SK-N-SH treated with all-trans-retinoic acid at 6 μM for 48 hours (cell line): Measurements from ENCODE around the gene TCFL5.

ENCODE experiments used
- ATAC-seq: fragments of 200-7000 bp; cut with Tn5 transposase; 3 replicates; pipeline ENCODE4 v1.9.1; 2020; ENCODE audit warnings: mild to moderate bottlenecking, moderate library complexity
- ARNTL ChIP-seq: fragments of 450-650 bp; formaldehyde crosslinking; IDR thresholded peaks from 2 replicates; pipeline ENCODE4 v1.5.0; 2020; ENCODE audit warnings: low read depth, mild to moderate bottlenecking, moderate library complexity, borderline replicate concordance
- BACH2 ChIP-seq: fragments of 250-450 bp; sonication (Bioruptor Pico); IDR thresholded peaks from 2 replicates; pipeline ENCODE4 v1.9.0; 2021; ENCODE audit warnings: mild to moderate bottlenecking, borderline replicate concordance
- CREB5 ChIP-seq: fragments of 250-450 bp; sonication (Bioruptor Pico); IDR thresholded peaks from 2 replicates; pipeline ENCODE4 v1.5.1; 2020; ENCODE audit warnings: low read depth, mild to moderate bottlenecking, moderate library complexity
- CSDC2 ChIP-seq: fragments of 250-450 bp; sonication (Bioruptor Pico); IDR thresholded peaks from 2 replicates; pipeline ENCODE4 v1.5.0; 2020; ENCODE audit warnings: mild to moderate bottlenecking, moderate library complexity
- CSRNP3 ChIP-seq: fragments of 250-450 bp; sonication (Bioruptor Pico); IDR thresholded peaks from 2 replicates; pipeline ENCODE4 v1.5.1; 2021; ENCODE audit warnings: mild to moderate bottlenecking, moderate library complexity
- ESRRG ChIP-seq: fragments of 250-450 bp; sonication (Bioruptor Pico); IDR thresholded peaks from 2 replicates; pipeline ENCODE4 v1.6.1; 2021; ENCODE audit warnings: mild to moderate bottlenecking
- GLIS3 ChIP-seq: fragments of 250-450 bp; sonication (Bioruptor Pico); IDR thresholded peaks from 2 replicates; pipeline ENCODE4 v1.5.0; 2020; ENCODE audit warnings: mild to moderate bottlenecking, moderate library complexity
- OSR1 ChIP-seq: fragments of 250-450 bp; sonication (Bioruptor Pico); IDR thresholded peaks from 2 replicates; pipeline ENCODE4 v1.8.0; 2022; ENCODE audit warnings: moderate library complexity, mild to moderate bottlenecking, inconsistent platforms
- PATZ1 ChIP-seq: fragments of 250-450 bp; sonication (Bioruptor Pico); IDR thresholded peaks from 2 replicates; pipeline ENCODE4 v1.8.0; 2020; ENCODE audit warnings: mild to moderate bottlenecking, moderate library complexity, borderline replicate concordance
- POU6F1 ChIP-seq: fragments of 250-450 bp; sonication (Bioruptor Pico); IDR thresholded peaks from 2 replicates; pipeline ENCODE4 v1.8.0; 2021; ENCODE audit warnings: low read depth, mild to moderate bottlenecking, moderate library complexity, borderline replicate concordance
- PPARA ChIP-seq: fragments of 250-450 bp; sonication (Bioruptor Pico); IDR thresholded peaks from 2 replicates; pipeline ENCODE4 v1.5.0; 2020; ENCODE audit warnings: mild to moderate bottlenecking, borderline replicate concordance
- RARB ChIP-seq: fragments of 250-450 bp; sonication (Bioruptor Pico); IDR thresholded peaks from 2 replicates; pipeline ENCODE4 v1.8.0; 2021; ENCODE audit warnings: mild to moderate bottlenecking, moderate library complexity
- SNAI2 ChIP-seq: fragments of 250-450 bp; sonication (Bioruptor Pico); IDR thresholded peaks from 2 replicates; pipeline ENCODE4 v1.5.0; 2020; ENCODE audit warnings: mild to moderate bottlenecking, moderate library complexity
- TCF4 ChIP-seq: fragments of 250-450 bp; sonication (Bioruptor Pico); IDR thresholded peaks from 2 replicates; pipeline ENCODE4 v1.8.0; 2021; ENCODE audit warnings: mild to moderate bottlenecking, moderate library complexity, borderline replicate concordance
- TOX ChIP-seq: fragments of 250-450 bp; sonication (Bioruptor Pico); IDR thresholded peaks from 2 replicates; pipeline ENCODE4 v1.8.0; 2021; ENCODE audit warnings: mild to moderate bottlenecking, moderate library complexity, borderline replicate concordance
- TSHZ2 ChIP-seq: fragments of 250-450 bp; sonication (Bioruptor Pico); IDR thresholded peaks from 2 replicates; pipeline ENCODE4 v1.5.0; 2020; ENCODE audit warnings: mild to moderate bottlenecking, moderate library complexity
- ZC3H10 ChIP-seq: fragments of 250-450 bp; sonication (Bioruptor Pico); IDR thresholded peaks from 2 replicates; pipeline ENCODE4 v1.5.1; 2021; ENCODE audit warnings: mild to moderate bottlenecking, moderate library complexity
- ZFP3 ChIP-seq: fragments of 250-450 bp; sonication (Bioruptor Pico); IDR thresholded peaks from 2 replicates; pipeline ENCODE4 v1.5.0; 2020; ENCODE audit warnings: mild to moderate bottlenecking, moderate library complexity
- ZFP30 ChIP-seq: fragments of 450-650 bp; formaldehyde crosslinking; IDR thresholded peaks from 2 replicates; pipeline ENCODE4 v1.5.0; 2022; ENCODE audit warnings: mild to moderate bottlenecking, moderate library complexity
- ZNF565 ChIP-seq: fragments of 450-650 bp; formaldehyde crosslinking; conservative IDR thresholded peaks from 2 replicates; pipeline ENCODE4 v1.5.0; 2020; ENCODE audit warnings: low read depth, mild to moderate bottlenecking, moderate library complexity
- ZNF70 ChIP-seq: fragments of 450-650 bp; formaldehyde crosslinking; IDR thresholded peaks from 2 replicates; pipeline ENCODE4 v1.5.0; 2020; ENCODE audit warnings: mild to moderate bottlenecking, moderate library complexity
- ZNF8 ChIP-seq: fragments of 450-650 bp; formaldehyde crosslinking; IDR thresholded peaks from 2 replicates; pipeline ENCODE4 v1.5.0; 2020; ENCODE audit warnings: mild to moderate bottlenecking, moderate library complexity

The TCFL5 gene

GRCh38 chr20:62826646-62827310, 34.8 kb downstream of the TCFL5 start (continued):
- TF ChIP-seq CSRNP3 (CRISPR knock-in tag) = no peak
- TF ChIP-seq GLIS3 (CRISPR knock-in tag) = no peak
- TF ChIP-seq ARNTL (CRISPR knock-in tag) = no peak
- TF ChIP-seq SNAI2 (CRISPR knock-in tag) = no peak
- TF ChIP-seq ZNF565 (CRISPR knock-in tag) = no peak
- no peak for TF ChIP-seq TOX (CRISPR knock-in tag)
- no peak for TF ChIP-seq PPARA (CRISPR knock-in tag)
- TF ChIP-seq BACH2 (CRISPR knock-in tag) = no peak
- TF ChIP-seq POU6F1 (CRISPR knock-in tag) = no peak
- TF ChIP-seq RARB = no peak

- ATAC-seq = no peak
- TF ChIP-seq BACH2 (CRISPR knock-in tag) (no peak), ZC3H10 (no peak), OSR1 (CRISPR knock-in tag) (no peak), ZNF565 (CRISPR knock-in tag) (no peak), ESRRG (no peak), PATZ1 (CRISPR knock-in tag) (no peak), ZNF8 (CRISPR knock-in tag) (no peak), TSHZ2 (CRISPR knock-in tag) (no peak), ZFP30 (no peak), TCF4 (no peak), SNAI2 (CRISPR knock-in tag) (no peak), TOX (CRISPR knock-in tag) (no peak), ZNF70 (CRISPR knock-in tag) (no peak), CREB5 (no peak), CSDC2 (CRISPR knock-in tag) (no peak), GLIS3 (CRISPR knock-in tag) (no peak), RARB (no peak), PPARA (CRISPR knock-in tag) (no peak), ZFP3 (no peak), ARNTL (CRISPR knock-in tag) (no peak)
These were observed 35.5 kb downstream of the TCFL5 start for GRCh38 chr20:62825986-62826645.
